Liver (tissue), 3 donors: Measurements from ENCODE around the gene DSC2.

Source experiments
- CTCF ChIP-seq: fragments of 150-350 bp; IDR thresholded peaks from 2 replicates; pipeline ENCODE4 v1.5.1; 2017; ENCODE audit warnings: improper control_type of control experiment, low read depth, low read length; ENCODE audit not compliant: missing input control
- EGR1 ChIP-seq, 2 donors: IDR thresholded peaks; 2 replicates each; pipeline ENCODE4 v1.6.1; 2016 to 2018; ENCODE audit warnings: antibody characterized with exemption in 2 of 2, low read depth in 2 of 2
- FOXA1 ChIP-seq: IDR thresholded peaks from 2 replicates; pipeline ENCODE4 v1.6.1; 2016; ENCODE audit warnings: antibody characterized with exemption
- FOXA2 ChIP-seq: IDR thresholded peaks from 2 replicates; pipeline ENCODE4 v1.6.1; 2016; ENCODE audit warnings: antibody characterized with exemption
- GABPA ChIP-seq, 2 donors: IDR thresholded peaks in 1 of 2; conservative IDR thresholded peaks in 1 of 2; 2 replicates each; pipeline ENCODE4 v1.6.1; 2016; ENCODE audit warnings: antibody characterized with exemption in 2 of 2, mild to moderate bottlenecking in 1 of 2, moderate library complexity in 1 of 2
- JUND ChIP-seq, 2 donors: IDR thresholded peaks; 2 replicates each; pipeline ENCODE4 v1.6.1; 2016; ENCODE audit warnings: antibody characterized with exemption in 2 of 2
- RAD21 ChIP-seq, 2 donors: IDR thresholded peaks; 2 replicates each; pipeline ENCODE4 v1.6.1; 2016; ENCODE audit warnings: antibody characterized with exemption in 2 of 2, mild to moderate bottlenecking in 2 of 2
- SP1 ChIP-seq: IDR thresholded peaks from 2 replicates; pipeline ENCODE4 v1.6.1; 2018; ENCODE audit warnings: antibody characterized with exemption, mild to moderate bottlenecking
- TAF1 ChIP-seq: conservative IDR thresholded peaks from 2 replicates; pipeline ENCODE4 v1.6.1; 2016; ENCODE audit warnings: antibody characterized with exemption, mild to moderate bottlenecking
- YY1 ChIP-seq: IDR thresholded peaks from 2 replicates; pipeline ENCODE4 v1.6.1; 2016; ENCODE audit warnings: antibody characterized with exemption, mild to moderate bottlenecking
- TF ChIP-seq, protein P1 (sequence below): IDR thresholded peaks from 2 replicates; pipeline ENCODE4 v1.6.1; 2016; ENCODE audit warnings: antibody characterized with exemption
- TF ChIP-seq, protein P2 (sequence below): IDR thresholded peaks from 2 replicates; pipeline ENCODE4 v1.6.1; 2016; ENCODE audit warnings: antibody characterized with exemption
- TF ChIP-seq, protein P3 (sequence below): IDR thresholded peaks from 2 replicates; pipeline ENCODE4 v1.6.1; 2016; ENCODE audit warnings: antibody characterized with exemption
- TF ChIP-seq, protein P4 (sequence below): IDR thresholded peaks from 2 replicates; pipeline ENCODE4 v1.6.1; 2016; ENCODE audit warnings: antibody characterized with exemption, mild to moderate bottlenecking
- donor health status: healthy.
- donor health status: healthy.

DNA sequence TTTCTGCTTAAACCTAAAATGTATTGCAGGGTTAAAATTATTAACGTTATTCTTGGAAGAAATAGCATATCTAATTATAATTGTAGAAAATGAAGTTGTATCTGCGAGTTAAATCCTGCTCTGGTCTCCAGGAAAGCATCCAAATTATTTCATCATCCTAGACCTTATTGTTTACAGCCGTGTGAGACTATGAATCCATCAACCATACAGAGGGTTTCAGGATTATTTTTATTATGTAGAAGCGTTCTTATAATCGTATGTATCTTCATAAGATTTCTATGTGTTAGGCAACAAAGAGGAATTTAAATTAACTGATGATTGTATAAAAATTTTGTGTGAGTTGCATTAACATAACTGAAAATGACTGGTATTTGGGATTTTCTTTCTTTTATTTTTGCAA is 45.2 kb downstream of the DSC2 start:
- TF ChIP-seq FOXA2 (no peak), JUND (IDR thresholded peaks at IDR 0.05) (no peak), CTCF (no peak), GABPA (IDR thresholded peaks at IDR 0.05 in 1 of 2, conservative IDR thresholded peaks at IDR 0.05 in 1 of 2) (no peak), RAD21 (IDR thresholded peaks at IDR 0.05) (no peak), TAF1 (no peak), FOXA1 (no peak), YY1 (no peak), EGR1 (IDR thresholded peaks at IDR 0.05; ENCODE audit: low read depth in 2 of 2) (no peak), SP1 (no peak)
- TF ChIP-seq, protein P1, sequence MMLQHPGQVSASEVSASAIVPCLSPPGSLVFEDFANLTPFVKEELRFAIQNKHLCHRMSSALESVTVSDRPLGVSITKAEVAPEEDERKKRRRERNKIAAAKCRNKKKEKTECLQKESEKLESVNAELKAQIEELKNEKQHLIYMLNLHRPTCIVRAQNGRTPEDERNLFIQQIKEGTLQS: no peak
- TF ChIP-seq, protein P2, sequence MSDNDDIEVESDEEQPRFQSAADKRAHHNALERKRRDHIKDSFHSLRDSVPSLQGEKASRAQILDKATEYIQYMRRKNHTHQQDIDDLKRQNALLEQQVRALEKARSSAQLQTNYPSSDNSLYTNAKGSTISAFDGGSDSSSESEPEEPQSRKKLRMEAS: no peak
- TF ChIP-seq, protein P3, sequence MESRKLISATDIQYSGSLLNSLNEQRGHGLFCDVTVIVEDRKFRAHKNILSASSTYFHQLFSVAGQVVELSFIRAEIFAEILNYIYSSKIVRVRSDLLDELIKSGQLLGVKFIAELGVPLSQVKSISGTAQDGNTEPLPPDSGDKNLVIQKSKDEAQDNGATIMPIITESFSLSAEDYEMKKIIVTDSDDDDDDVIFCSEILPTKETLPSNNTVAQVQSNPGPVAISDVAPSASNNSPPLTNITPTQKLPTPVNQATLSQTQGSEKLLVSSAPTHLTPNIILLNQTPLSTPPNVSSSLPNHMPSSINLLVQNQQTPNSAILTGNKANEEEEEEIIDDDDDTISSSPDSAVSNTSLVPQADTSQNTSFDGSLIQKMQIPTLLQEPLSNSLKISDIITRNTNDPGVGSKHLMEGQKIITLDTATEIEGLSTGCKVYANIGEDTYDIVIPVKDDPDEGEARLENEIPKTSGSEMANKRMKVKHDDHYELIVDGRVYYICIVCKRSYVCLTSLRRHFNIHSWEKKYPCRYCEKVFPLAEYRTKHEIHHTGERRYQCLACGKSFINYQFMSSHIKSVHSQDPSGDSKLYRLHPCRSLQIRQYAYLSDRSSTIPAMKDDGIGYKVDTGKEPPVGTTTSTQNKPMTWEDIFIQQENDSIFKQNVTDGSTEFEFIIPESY: no peak
- TF ChIP-seq, protein P4, sequence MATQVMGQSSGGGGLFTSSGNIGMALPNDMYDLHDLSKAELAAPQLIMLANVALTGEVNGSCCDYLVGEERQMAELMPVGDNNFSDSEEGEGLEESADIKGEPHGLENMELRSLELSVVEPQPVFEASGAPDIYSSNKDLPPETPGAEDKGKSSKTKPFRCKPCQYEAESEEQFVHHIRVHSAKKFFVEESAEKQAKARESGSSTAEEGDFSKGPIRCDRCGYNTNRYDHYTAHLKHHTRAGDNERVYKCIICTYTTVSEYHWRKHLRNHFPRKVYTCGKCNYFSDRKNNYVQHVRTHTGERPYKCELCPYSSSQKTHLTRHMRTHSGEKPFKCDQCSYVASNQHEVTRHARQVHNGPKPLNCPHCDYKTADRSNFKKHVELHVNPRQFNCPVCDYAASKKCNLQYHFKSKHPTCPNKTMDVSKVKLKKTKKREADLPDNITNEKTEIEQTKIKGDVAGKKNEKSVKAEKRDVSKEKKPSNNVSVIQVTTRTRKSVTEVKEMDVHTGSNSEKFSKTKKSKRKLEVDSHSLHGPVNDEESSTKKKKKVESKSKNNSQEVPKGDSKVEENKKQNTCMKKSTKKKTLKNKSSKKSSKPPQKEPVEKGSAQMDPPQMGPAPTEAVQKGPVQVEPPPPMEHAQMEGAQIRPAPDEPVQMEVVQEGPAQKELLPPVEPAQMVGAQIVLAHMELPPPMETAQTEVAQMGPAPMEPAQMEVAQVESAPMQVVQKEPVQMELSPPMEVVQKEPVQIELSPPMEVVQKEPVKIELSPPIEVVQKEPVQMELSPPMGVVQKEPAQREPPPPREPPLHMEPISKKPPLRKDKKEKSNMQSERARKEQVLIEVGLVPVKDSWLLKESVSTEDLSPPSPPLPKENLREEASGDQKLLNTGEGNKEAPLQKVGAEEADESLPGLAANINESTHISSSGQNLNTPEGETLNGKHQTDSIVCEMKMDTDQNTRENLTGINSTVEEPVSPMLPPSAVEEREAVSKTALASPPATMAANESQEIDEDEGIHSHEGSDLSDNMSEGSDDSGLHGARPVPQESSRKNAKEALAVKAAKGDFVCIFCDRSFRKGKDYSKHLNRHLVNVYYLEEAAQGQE: no peak
